HG03342 (cell line): ENCODE results near the gene ANGPTL2.

ENCODE experiments used
- ATAC-seq: cut with Tn5 transposase; IDR thresholded peaks from one replicate; pipeline ENCODE4 v1.9.1; 2021; ENCODE audit warnings: mild to moderate bottlenecking, moderate library complexity; ENCODE audit not compliant: unreplicated experiment

ANGPTL2 gene

GRCh38 chr9:127137640-127138360 is 15.4 kb upstream of the ANGPTL2 start:
- no peak for ATAC-seq

DNA sequence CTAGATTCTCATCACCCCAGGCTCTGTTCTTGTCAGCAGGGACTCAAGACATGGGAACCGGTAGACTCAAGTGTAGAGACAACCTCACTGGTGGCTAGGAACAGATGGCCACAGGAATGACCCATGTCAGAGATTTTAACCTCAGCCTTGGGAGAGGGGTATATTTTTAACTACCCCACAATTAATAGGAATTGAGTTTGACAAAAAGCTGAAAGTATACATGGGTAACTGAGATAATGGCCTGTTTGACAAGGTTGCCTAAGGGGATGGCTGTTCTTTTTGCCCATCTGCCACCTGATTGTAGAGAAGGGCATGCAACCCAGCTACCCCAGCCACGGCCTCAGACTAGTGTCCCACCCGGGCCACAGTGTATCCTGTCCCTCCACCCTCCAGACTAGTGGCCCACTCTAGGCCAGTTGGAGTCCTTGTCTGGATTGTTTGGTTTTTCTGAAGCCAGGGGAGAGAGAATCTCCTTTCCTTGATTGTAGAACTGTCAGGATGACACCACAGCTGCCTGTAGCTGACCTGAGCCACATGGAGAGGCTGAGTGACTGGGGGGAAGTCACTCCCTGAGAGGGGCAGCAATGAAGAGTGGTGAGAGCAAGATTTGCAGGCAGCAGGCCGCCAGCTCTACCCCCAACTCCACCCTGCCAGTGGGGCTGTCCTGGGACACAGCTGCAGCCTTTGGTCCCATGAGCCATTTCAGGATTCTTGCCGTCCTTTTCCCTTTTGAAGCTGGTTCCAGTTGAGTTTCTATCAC is 14.6 kb upstream of the ANGPTL2 start:
- no peak for ATAC-seq

DNA sequence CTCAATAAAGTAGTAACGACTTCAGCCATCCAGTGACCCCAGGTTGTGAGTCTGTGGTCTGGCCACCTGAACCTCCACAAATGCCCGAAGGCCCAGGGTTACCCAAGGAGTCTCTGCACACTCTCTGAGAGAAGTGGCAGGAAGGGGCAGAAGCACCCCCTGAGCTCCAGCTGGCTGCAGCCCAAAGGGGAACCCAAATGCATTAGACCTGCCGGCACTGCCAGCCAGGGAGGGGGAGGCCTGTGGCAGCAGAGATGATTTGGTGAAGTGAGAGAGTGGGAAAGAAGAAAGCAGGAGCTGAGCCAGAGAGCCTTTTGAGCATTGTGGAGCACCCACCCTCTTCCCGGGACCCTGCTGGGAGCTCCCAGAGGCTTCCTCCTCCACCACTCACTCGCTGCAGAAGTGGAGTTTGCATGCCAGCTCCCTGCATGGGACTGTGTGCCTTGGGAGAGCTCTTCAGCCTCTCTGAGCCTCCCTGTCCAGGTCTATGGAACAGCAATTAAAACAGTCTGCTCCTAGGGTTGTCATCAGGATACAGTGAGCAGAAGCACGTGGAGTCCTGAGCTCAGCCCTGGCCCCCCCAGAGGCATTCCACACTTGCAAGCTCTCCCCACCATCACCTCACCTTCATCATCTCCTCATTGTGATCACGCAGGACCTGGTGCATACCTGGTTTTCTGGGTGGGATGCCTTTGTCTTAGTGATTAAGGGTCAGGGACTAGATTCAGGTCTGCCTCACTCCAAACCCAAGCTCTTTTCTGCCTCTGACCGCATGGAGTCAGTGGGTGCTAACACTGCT is 13.8 kb upstream of the ANGPTL2 start:
- no peak for ATAC-seq

GRCh38 chr9:127135056-127135745 is 12.8 kb upstream of the ANGPTL2 start:
- no peak for ATAC-seq

GRCh38 chr9:127133739-127134167 is 11.3 kb upstream of the ANGPTL2 start:
- no peak for ATAC-seq

DNA sequence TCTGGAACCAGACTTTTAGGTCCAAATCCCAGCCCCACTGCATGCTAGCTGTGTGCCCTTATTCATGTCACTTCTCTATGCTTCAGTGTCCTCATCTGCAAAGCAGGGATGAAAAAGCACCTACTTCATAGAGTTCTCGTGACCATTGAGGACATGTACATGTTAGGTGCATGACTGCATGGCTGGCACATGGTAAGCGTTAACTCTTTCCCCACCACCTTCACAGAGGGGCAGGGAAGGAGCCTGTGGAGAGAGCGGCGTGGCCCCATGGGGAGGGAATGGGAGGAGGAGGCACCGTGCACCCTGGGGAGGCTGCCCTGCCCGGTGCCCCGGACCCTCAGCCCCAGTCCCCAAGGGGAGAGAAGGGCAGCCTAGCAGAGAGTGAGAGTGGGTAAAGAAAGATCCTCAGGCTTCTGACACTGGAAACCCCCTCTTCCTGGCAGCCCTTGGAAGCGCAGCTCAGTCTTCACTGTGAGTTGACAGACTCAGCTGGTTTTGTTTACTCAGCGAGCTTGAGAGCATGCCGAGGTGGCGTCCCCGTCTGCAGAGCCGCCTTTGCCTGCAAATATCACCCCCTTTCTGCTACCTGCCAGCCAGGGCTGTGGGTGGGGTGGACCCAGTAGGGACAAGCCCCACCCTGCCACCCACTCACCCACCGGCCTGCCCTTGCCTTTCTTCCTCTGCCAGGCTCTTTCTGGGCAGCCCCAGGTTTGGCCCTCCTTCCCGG is 10.6 kb upstream of the ANGPTL2 start:
- ATAC-seq: no peak

GRCh38 chr9:127132375-127132774 is 9.9 kb upstream of the ANGPTL2 start:
- ATAC-seq: no peak

DNA sequence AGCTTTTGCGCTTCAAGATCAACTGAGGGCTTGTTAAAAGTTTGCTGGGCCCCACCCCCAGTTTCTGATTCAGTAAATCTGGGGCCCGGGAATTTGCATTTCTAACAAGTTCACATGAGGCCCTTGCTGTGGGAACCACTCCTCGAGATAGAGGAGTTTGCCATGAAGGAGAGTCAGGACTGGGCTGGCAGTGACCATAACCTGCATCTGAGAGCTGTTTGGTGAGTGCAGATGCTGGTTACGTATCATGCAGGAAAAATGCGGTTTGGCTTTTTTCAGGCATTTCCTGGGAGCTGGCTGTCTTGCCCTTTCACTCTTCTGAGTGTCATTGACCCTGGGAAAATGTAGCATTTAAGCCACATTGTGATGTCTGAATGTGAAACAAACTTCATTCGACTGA is 9.4 kb upstream of the ANGPTL2 start:
- ATAC-seq: no peak

DNA sequence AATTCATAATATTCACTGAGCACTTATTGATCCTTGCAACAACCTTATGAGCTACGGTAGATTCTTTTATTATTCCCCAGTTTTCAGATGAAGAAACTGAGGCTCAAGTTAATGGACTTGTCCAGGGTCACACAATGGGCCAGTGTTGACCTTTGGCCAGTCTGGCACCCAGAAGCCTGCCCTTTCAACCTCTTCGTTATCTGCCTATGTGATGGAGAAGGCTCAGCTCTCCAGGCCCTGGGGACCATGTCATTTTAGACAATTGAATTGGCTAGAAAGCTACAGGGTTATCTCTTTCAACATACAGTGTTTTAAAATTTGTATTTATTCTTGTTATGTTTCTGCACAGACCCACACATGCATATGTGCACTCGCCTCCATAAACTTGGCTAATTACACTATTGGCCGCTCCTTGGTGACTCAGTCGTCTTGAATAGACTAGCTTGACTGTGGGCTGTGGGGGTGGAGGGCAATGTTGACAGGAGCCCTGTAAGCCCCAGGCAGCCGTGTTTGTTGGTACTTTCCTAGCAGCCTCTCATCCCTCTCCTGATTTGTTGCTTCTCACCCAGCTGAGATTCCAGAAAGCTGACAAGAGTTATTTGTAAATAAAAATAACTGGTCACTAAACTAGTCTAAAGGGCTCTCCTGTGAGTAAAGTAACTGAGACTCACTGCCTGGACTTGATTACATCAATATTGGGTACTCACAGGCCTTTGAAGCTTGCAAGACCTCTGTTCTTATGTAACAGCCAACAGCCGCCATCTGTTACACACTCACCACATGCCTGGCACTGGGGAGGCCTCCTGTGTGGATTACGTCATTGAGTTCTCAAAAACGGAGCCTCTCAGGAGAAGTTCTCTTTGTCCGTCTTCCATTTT is 8.5 kb upstream of the ANGPTL2 start:
- ATAC-seq: no peak

DNA sequence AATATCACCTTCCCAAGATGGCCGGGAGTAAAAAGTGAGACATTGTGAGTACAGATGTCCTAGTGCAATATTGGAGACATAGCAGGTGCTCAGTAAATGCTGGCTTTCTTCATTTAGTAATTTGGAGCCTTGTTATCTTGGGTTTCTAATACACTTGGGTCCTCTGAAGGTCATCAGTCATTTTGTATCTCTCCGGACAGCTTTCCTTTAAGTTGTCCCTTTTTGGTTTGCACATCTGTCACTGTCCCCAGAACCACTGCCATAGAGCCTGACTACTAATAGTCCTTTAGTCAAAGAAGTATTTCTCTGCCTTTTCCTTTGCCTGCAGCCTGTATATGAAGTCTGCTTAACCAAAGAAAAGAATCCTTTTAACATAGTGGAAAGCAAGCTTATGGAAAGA is 7.8 kb upstream of the ANGPTL2 start:
- no peak for ATAC-seq

DNA sequence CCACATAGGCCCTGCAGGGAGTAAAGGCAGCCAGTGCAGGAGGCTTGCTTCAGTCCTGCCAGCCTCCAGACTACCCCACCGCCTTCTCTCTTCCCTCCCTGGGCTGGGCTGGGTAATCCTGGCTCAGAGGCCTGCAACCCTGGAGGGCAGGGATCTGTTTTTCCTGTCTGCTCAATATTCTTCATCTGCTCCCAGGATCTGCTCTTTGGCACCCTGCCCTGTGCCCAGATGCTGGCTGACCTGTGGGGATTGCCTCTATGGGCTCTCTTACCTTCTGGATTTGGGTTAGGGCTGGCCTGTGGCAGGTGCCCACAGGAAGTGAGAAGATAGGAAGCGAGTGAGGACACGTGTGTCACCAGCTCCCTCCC is 7.3 kb upstream of the ANGPTL2 start:
- no peak for ATAC-seq

- no peak for ATAC-seq
These were observed 6.8 kb upstream of the ANGPTL2 start for GRCh38 chr9:127129073-127129717.

DNA sequence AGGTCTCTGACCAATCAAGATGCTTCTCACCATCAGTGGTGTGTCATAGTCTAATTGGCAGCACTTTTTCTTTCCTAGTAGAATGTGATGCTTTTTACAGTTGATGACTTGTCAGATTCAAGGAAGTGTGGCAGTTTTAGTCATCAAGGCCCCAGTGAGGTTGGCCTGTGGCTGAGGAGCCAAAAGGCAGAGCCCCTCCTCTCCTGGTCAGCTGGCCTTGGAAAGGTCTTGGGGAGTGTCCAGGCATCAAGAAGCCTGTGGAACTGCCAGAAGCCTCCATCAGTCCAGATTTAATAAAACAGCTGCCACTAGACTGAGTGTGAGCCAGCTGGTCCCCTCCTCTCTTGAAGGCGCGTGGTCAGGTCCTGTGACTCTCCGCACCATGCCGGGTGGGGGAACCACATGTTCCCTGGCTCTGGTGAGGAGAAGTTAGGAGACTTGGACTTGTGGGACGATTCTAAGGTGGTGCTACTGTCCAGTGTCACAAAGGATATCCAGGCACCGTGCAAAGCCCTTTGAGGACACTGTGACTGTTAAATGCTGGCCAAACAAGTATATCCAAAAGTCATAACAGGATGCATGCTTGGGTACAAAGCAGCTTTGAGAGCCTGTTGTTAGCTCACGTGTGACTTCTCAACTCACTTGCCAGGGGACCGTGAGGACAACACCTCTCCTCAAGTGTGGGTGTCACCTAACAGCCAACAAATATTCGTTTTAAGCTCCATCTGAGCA is 6.1 kb upstream of the ANGPTL2 start:
- ATAC-seq: no peak

DNA sequence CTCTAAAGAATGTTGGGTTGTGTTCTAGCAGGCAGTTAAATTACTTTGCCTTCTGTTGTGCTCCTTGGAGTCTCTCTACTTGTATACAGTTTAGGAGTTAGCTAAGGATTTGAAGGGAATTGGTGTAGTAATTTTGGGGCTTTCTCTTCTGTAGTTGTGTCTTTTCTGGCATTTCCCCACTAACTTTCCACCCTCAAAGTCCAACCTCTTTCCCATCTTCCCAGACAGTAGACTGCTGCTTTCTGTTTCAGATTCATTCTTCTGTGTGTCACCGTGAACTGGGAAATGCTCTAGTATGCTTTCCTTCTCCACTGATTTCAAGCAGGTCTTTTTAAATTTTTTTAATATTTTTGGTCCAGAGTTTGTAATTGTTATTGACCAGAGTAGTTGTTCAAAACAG is 4.5 kb upstream of the ANGPTL2 start:
- ATAC-seq: no peak

GRCh38 chr9:127124792-127125191 is 2.4 kb upstream of the ANGPTL2 start:
- no peak for ATAC-seq

DNA sequence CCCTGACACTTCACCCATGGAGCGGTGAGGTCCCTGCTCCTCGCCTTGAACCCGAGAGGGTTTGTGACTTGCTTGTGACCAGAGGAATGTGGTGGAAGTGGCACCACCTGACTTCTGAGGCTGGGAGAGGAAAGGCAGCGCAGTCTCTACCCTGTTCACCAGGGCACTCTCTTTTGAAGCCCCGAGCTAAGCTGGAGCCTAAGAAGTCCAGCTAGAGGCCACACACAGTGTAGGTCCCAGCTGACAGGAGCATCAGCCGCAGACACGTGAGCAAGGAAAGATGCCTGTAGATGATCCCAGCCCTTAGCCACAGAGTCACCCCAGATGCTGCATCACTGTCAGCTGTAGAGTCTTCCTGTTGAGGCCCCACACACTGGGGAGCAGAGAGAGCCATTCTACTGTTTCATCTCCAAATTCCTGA is 1.7 kb upstream of the ANGPTL2 start:
- no peak for ATAC-seq

GRCh38 chr9:127123064-127123890 is 842 bp upstream of the ANGPTL2 start:
- peak; percentile 21 for ATAC-seq
